ENCODE results near the gene CNIH3.

CNIH3 gene

DNA sequence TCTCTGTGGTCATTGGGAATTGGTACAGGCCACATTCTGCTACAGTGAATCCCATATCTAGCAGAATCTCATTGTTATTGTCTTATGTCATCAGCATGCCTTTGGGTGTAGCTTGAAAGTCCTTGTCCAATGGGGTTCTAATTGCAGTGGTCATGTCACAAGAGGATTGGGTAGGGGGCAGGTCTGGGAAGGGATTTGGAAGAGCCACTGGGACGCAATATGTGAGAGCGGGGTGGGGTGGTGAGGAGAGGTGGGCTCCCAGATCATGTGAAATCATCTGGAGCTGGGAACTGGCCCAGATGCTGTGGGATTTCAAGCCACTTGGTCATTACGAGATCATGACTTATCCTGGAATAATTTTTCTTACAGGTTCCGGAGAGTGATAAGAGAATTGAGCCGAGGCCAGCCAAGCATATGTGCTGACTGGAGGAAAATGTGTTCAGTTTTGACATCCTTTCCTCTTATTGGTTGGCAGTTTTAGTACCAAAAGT, 16.3 kb downstream of the CNIH3 start:
- no peak for DNase-seq (ENCODE audit: low read depth)
- TF ChIP-seq, protein P1, sequence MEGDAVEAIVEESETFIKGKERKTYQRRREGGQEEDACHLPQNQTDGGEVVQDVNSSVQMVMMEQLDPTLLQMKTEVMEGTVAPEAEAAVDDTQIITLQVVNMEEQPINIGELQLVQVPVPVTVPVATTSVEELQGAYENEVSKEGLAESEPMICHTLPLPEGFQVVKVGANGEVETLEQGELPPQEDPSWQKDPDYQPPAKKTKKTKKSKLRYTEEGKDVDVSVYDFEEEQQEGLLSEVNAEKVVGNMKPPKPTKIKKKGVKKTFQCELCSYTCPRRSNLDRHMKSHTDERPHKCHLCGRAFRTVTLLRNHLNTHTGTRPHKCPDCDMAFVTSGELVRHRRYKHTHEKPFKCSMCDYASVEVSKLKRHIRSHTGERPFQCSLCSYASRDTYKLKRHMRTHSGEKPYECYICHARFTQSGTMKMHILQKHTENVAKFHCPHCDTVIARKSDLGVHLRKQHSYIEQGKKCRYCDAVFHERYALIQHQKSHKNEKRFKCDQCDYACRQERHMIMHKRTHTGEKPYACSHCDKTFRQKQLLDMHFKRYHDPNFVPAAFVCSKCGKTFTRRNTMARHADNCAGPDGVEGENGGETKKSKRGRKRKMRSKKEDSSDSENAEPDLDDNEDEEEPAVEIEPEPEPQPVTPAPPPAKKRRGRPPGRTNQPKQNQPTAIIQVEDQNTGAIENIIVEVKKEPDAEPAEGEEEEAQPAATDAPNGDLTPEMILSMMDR (IDR thresholded peaks at IDR 0.05; ENCODE audit: insufficient read depth, low read depth, low read length, missing control alignments), result no peak
- H3K4me3 ChIP-seq (ENCODE audit: low read length), result no peak overlapping the region

DNA sequence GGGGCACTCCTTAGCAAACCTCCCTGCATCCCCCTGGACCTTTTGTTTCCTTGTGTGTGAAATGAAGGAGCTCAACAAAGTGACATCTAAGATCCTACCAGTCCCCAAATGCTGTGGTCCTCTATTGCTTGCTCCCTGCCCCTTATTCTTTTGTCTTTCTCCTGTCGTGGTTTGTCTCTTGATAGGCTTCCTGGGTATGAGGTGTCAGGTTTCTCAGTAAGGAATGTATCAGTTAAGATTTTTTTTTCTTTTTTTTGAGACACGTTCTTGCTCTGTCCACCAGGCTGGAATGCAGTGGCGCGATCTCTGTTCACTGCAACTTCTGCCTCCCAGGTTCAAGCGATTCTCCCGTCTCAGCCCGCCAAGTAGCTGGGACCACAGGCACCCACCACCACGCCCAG, 16.8 kb downstream of the CNIH3 start:
- TF ChIP-seq, protein P1 (IDR thresholded peaks at IDR 0.05; ENCODE audit: insufficient read depth, low read depth, low read length, missing control alignments), result no peak
- DNase-seq (ENCODE audit: low read depth), result no peak
- H3K4me3 ChIP-seq (ENCODE audit: low read length), result no peak overlapping the region

DNA sequence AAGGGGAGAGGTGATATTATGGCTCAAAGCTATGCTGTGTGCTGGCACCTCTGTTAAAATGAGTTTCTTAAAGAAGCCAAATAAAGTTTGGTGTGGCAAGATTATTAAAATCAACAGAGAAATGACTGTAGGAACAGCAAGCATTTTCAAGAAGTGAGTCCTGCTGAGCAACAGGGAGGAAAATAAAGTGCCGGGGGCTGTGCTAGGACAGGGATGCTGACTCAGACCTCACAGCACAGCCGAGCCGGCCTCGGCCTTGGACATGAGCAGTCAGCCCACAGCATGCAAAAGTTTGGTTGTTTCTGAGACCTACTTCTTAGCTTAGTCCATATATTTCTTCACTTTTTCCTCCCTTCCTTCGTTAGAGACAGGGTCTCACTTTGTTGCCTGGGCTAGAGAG, 19.2 kb downstream of the CNIH3 start:
- DNase-seq (ENCODE audit: low read depth), result peak; percentile 91
- no peak overlapping the region for H3K4me3 ChIP-seq (ENCODE audit: low read length)
- TF ChIP-seq, protein P1 (IDR thresholded peaks at IDR 0.05; ENCODE audit: insufficient read depth, low read depth, low read length, missing control alignments), result no peak

DNA sequence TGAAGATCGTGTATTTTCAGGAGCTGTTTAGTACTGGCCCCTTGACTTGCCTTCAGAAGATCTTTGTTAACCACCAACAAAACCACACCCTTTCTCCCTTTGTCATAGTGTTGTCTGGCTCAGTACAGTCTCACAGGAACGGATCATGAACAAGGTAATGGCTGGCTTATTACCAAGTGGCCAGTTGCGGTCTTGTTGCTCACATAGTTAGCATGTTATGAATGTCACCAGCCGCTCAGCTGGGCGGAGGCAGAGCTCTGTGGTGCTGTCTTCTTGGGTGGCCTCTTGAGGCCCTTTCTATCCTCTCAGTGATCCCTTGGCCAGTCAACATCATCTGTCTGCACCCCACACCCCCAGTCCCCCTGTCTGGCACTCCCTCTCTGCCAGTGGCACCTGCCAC, 21.4 kb downstream of the CNIH3 start:
- H3K4me3 ChIP-seq (ENCODE audit: low read length), result no peak overlapping the region
- peak; percentile 67 for DNase-seq (ENCODE audit: low read depth)
- TF ChIP-seq, protein P1 (IDR thresholded peaks at IDR 0.05; ENCODE audit: insufficient read depth, low read depth, low read length, missing control alignments), result no peak

DNA sequence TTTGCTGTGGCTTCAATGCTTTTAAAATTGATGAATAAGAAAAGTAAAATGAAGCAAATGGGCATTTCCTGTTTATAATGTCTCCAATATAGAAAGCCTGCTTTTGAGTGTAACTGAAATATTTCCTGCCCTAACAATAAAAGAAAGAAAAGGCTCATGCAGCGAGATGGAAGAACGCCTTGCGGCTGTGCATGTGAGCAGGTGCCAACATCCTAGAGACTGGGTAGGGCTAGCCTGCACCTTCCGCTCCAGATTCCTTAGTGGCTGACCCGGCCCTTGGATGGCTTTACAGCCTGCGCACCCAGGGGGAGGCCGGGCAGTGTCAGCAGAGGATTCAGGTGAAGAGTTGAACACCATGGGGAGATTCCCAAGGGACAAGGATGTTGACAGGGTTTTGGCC, 21.8 kb downstream of the CNIH3 start:
- no peak for DNase-seq (ENCODE audit: low read depth)
- TF ChIP-seq, protein P1 (IDR thresholded peaks at IDR 0.05; ENCODE audit: insufficient read depth, low read depth, low read length, missing control alignments), result no peak
- no peak overlapping the region for H3K4me3 ChIP-seq (ENCODE audit: low read length)

DNA sequence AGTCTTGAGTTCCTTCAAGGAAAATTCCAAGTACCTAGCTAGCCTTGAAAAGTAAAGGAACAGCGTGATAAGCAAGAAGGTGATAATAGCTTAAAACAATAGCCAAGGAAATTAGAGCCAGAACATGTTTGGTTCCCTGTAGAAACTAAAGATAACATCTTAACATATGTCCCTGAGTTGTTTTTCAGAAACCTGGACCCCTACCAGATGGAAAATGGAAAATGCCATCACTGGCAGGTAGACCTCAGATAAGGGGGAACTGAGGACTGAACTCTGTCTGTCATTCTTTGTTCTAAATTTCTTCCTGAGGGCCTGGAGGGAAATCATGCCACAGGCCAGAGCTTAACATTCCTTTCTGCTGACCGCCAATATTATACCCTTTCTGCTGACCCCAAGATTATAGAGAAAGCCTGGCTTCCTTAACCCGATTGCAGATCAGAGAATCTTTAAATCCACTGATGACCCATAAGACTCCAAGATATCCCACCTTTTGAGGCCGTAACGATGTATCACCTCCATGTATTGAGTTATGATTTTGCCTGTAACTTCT, 23.4 kb downstream of the CNIH3 start:
- TF ChIP-seq, protein P1 (IDR thresholded peaks at IDR 0.05; ENCODE audit: insufficient read depth, low read depth, low read length, missing control alignments), result no peak
- DNase-seq (ENCODE audit: low read depth), result no peak
- H3K4me3 ChIP-seq (ENCODE audit: low read length), result no peak overlapping the region

DNA sequence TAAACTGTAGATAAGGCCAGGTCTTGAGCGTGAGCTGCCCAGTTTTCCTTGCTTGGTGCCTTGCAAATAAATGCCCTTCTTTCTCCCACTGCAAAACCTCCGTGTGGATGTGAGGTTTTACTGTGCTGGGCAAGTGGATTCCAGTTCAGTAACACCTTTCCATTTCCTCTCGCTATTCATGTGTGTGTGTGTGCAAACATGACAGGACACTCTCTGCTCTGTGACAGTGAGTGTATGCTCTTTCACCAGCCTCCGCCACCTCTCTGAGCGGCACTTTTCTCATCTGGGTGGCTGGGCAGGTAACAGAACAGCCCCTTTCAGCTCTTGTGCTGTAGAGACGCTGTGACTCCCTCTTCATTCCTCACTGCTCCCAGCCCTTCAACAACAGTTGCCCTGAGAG, 23.9 kb downstream of the CNIH3 start:
- DNase-seq (ENCODE audit: low read depth), result no peak
- no peak overlapping the region for H3K4me3 ChIP-seq (ENCODE audit: low read length)
- TF ChIP-seq, protein P1 (IDR thresholded peaks at IDR 0.05; ENCODE audit: insufficient read depth, low read depth, low read length, missing control alignments), result no peak

Data from epithelial cell of esophagus (primary cell).